HG02623 (cell line): ENCODE data around the gene ATAD2B.

ENCODE experiments used
- ATAC-seq: cut with Tn5 transposase; IDR thresholded peaks from one replicate; pipeline ENCODE4 v1.9.1; 2021; ENCODE audit warnings: moderate library complexity; ENCODE audit not compliant: unreplicated experiment

Gene ATAD2B

DNA sequence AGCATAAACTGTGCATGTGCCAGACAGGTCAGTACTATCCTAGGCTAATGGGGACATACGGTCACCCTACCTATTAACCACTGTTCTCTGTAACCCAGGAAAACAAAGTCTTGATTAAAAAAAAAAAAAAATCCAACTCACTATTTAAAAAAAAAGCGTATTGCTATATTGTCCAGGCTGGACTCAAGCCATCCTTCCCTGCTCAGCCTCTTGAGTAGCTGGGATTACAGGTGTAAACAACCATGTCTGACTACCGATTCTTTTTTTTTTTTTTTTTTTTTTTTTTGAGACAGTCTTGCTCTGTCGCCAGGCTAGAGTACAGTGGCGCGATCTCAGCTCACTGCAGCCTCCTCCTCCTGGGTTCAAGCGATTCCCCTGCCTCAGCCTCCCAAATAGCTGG is 11.6 kb downstream of the ATAD2B start:
- ATAC-seq = no peak

DNA sequence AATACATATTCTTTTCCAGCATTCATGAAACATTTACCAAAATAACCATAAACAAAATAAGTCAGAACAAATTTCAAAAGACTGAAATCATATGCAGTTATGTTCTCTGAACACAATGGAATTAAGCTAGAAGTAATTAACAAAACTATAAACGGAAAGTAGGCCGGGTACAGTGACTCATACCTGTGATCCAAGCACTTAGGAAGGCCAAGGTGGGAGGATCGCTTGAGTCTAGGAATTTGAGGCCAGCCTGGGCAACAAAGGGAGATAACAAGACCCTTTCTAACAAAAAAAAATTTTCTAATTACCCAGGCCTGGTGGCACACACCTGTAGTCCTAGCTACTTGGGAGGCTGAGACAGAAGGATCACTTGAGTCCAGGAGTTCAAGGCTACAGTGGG is 14.9 kb downstream of the ATAD2B start:
- no peak for ATAC-seq

DNA sequence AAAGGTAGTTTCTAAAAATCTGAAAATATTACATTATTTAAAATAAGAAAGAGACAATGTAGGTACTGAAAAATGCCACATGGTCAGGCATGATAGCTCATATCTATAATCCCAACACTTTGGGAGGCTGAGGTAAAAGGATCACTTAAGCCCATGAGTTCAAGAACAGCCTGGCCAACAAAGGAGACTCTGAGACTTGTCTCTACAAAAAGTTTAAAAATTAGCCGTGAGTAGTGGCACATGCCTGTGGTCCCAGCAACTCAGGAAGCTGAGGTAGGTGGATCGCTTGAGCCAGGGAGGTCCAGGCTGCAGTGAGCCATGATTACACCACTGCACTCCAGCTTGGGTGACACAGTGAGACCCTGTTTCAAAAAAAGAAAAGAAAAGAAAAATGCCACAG is 21.8 kb downstream of the ATAD2B start:
- no peak for ATAC-seq

DNA sequence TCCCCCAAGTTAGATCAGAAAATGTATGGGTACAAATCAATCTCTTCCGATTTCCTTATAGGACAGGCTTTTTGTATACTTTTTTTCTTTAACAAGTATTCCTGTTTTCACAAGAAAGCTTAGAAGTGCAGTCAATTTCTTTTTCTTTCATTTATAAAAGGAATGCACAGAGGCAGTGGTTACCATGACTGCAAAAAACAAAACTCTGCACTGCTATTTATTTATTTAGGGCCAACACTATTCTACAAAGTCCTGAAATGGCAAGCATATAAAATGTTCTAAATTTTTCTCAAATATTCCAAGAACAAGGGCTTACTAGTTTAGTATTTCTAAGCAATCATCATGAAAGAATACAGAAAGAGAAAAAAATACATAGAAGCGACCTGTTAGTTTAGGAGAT is 22.2 kb downstream of the ATAD2B start:
- no peak for ATAC-seq

DNA sequence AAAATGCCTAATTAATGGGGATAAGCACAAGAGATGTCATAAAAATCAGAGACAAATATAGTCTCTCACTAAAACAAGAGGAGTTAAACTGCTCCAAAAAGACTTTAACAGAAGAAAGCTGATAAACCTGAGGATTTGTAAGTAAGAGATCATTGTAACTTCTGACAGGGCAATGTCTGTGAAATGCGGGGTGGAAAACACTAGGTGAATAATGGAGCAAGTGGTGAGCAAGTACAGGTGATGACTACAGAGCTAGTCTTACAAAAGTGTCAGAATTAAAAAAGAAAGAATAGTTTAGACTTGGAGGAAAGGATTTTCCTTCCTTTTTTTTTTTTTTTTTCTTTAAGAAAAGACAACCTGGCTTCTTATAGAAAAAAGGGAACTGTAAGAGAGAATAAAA is 22.7 kb downstream of the ATAD2B start:
- no peak for ATAC-seq

DNA sequence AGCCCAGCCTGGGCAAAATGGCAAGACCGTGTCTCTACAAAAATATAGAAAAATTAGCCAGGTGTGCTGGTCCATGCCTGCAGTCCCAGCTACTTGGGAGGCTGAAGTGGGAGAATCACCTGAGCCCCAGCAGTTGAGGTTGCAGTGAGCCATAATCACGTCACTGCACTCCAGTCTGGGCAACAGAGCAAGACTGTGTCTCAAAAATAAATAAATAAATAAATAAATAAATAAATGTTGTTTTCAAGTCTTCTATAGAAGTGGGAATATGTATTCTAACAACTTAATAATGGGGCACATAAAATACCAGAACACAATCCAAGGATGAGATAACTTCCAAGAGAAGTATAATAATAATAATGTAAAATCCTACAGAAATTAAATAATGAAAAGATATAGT is 23.9 kb downstream of the ATAD2B start:
- no peak for ATAC-seq

DNA sequence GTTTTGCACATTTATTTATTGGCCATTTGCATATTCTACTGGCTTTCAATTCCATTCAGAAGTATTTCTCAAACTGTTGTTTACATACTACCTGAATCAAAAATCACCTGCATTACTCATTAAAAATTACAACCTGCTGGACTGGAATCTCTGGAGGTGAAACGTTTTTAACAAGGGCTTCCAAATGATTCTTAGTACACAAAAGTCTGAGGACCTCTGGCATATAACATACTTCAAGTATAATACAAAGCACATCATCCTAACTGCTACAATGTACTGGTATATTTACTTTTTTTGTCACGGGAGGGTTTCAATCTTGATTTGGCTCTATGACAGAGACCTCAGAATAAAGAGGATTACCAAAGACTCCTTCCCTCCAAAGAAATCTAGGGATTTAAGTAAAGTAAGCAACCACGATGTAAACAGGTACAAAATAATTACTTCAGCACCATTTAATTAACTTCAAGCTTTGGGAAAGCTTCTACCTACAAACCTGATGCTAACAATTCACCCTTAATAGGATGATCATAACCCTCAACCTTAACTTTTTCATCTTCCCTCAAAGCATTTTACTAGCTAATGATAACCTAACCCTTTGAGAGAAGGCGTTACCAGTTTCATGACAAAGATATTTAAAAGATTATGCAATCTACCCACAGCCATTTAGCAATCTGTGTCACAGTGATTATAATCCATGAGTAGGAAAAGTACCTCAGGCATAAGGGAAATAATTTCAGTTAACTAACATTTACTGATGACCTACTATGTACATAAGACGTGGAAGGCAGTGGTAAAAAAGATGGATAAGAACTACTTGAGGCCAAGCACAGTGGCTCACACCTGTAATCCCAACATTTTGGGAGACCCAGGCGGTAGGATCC is 24.7 kb downstream of the ATAD2B start:
- no peak for ATAC-seq

DNA sequence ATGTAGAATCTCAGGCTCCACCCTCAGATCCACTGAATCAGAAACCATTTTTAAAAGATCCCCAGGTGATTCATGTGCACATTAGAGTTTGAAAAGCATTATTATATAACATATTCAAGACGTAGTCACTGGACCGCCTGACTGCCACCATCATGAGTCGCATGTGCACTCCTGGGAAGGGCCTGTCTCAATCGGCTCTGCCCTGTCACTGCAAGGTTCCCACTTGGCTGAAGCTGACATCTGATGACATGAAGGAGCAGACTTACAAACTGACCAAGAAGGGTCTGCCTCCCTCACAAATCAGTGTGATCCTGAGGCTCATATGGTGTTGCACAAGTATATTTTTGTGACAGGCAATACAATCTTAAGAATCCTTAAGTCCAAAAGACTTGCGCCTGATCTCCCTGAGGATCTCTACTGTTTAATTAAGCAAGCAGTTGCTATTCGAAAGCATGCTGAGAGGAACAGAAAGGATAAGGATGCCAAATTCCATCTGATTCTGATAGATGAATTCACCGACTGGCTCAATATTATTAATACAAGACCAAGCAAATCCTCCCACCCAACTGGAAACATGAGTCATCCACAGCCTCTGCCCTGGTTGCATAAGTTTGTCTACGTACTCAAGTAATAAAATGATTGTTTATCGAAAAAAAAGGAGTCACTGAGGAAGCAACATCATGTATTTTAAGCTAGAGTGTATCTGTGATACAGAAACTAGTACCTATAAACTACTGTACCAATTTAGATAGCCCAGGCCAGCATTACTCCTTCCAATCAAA is 26.2 kb downstream of the ATAD2B start:
- no peak for ATAC-seq

DNA sequence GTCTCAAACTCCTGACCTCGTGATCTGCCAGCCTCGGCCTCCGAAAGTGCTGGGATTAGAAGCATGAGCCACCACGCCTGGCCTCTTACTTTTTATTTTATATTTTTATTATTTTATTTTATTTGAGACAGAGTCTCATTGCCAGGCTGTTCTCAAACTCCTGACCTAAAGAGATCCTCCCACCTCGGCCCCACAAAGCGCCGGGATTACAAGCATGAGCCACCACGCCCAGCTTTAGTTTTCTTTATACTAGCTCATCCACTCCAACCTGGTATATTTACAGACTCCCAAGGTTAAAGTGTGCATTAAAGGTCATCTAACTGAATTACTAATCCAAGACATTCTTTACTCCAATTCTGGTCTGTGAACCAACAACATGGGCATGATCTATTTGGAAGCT is 26.8 kb downstream of the ATAD2B start:
- ATAC-seq = no peak

DNA sequence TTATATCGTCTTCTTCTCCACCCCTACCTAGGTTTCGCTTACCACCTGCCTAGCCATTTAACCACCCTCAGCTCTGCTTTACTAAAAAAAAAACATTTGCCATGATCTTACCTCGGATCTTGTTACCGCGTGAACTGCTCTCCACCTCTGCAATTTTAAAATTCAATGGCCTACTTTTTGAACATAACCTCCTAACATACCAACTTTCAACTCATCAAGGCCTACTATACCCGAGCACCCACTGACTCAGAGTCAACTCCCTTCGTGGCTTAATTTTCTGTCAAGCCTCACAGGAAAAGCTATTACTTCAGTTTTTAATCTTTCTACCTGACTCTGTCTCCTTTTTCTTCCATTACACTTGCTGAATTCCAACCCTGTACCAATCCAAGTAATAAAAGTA is 55.7 kb downstream of the ATAD2B start:
- no peak for ATAC-seq

DNA sequence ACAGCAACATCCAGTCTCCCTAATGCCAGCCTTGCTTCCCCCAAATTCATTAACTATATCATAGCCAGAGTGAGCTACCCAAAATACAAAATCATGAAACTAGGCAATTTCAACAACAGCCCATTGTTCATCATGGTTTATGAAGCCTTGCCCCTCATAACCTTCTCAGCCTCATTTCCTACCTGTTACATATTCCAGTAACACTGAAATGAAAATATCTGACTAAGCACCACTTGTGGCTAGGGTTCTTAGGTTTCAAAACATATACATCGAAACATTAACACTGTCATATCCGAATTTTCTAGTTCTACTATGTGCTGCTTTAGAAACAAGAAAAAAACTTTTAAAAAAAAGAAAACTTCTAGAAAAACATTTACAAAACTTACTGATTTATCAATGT is 59.5 kb downstream of the ATAD2B start:
- no peak for ATAC-seq

DNA sequence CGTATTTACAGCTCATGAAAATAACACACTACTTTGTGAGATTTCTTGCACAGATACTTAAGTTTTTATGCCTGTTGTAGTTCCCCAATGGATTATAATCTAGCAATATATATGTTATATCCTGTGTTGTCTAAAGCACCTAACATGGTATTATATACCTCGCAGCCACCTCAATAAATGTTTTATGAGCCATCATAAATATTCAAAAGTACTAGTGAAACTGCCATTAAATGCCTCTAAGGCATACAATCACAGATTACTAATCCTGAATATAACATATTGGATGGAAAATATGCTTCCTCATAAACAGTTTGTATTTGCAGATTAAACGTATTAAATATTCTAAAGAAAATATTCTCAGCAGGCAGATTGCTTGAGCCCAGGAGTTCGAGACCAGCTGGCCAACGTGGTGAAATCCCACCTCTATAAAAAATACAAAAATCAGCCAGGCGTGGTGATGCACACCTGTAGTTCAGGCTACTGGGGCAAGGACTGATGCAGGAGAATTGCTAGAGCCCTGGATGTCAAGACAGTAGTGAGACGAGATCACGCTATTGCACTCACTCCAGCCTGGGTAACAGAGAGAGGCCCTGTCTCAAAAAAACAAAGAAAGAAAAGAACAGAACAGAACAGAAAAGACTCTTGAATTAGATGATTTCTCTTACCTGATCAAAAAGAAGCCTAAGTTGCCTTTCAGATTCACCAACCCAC is 64.1 kb downstream of the ATAD2B start:
- no peak for ATAC-seq

DNA sequence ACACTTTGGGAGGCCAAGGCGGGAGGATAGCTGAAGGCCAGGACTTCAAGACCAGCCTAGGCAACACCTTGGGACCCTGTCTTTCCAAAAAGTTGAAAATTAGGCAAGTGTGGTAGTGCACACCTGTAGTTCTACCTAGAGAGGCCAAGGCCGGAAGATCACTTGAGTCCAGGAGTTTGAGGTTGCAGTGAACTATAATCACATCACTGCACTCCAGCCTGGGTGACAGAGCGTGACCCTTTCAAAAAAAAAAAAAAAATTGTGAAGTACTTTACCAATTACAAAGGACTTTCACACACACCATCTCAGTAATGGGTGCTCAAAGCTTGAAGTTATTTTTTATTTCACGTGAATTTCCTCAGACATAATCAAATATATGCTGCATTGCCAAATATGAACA is 65.0 kb downstream of the ATAD2B start:
- ATAC-seq = no peak

DNA sequence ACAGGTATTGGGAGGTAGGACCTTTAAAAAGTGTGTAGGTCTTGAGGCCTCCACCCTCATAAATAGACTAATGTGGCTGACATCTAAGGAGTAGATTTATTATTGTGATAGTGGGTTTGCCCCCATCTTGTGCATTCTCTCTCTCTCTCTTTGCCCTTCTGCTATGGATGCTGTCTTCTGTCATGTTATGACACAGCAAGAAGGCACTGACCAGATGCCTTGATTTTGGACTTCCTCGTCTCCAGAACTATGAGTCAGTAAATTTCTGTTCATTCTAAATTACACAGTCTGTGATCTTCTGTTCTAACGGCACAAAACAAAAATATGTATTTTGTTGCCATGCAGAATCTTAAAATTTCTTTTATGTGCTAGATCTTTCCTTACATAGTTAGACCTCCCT is 66.9 kb downstream of the ATAD2B start:
- ATAC-seq = no peak

DNA sequence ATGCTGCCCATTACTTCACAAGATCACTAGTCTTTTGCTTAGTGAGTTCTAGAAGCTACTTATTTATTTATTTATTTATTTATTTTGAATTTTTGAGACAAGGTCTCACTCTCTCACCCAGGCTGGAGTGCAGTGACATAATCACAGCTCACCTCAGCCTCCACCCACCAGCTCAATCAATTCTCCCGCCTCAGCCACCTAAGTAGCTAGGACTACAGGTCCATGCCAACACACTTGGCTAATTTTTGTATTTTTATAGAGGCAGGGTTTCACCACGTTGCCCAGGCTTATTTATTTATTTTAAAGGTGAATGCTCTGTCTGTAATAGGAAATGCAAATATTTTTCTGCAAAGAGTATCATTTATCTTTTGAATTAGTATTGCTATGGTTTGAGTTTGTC is 67.7 kb downstream of the ATAD2B start:
- no peak for ATAC-seq

DNA sequence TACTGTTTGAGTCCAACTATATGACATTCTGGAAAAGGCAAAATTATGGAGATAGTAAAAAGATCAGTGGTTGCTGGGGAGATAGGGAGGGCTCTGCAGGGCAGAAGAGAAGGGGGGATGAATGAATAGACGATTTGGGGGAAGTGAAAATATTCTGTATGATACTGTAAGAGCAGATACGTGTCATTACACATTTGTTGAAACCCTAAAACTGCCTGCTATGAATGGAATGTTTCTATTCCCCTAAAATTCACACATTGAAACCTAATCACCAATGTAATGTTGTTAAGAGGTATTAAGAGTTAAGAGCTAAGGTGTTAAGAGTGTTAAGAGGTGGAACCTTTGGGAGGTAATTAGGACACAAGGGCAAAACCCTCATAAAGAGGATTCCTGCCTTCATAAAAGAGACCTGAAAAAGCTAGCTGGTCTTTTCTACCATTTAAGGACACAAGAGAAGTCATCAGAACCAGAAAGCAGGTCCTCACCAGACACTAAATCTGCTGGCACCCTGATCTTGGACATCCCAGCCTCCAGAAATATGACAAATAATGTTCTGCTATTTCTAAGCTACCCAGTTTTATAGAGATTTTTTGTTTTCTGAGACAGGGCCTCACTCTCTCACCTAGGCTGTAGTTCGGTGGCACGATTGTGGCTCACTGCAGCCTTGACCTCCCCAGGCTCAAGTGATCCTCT is 76.2 kb downstream of the ATAD2B start:
- peak; percentile 71 for ATAC-seq

DNA sequence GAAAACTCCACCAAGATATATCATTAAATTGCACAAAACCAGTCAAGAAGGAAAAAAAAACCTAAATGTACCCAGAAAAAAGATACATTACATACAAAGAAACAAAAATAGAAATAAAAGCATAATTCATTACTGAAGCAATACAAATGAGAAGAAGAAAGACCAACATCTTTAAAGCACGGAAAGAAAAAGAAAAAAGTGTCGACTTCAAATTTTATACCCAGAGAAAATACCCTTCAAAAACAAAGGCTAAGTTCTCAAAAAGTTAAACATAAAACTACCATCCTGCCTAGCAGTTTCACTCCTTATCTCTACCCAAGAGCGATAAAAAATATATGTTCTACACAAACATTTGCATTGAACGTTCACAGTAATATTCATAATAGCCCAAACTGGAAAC is 82.0 kb downstream of the ATAD2B start:
- no peak for ATAC-seq

DNA sequence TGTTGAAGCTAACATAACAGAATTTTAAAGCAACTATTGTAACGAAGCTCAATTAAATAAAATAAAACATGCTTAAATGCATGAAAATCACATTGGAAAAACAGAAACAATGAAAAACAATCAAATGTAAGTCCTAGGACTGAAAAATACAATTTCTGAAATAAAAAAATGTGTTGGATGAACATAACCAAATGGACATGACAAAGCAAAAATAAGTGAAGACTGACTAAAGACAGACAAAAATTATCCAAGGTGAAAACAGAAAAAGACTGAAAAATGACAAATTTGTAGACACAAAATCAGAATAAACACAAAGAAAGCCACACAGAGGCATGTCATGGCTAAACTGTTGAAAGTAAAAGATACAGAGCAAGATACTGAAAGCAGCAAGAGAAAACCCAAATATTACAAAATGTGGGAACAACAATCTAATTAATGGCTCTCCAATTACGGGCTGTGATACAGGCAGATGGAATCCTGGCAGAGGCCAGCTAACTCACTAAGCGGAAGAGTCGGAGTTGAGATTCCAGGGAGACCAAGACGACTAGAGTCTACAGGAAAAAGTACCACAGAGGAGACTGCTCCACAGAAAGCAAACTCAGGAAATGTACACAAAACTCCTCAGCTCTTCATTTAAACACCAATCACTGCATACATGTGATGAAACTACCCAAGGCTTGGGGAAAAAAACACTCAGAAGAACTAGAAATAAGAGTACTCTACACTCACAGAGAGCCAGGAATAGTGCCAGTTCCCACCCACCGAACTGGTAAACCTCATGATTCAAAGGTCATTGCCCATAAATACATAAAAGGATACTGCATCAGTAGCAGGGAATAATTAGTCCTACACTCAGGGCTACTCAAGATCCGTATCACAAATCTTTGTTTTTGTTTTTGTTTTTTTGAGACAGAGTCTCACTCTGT is 83.6 kb downstream of the ATAD2B start:
- no peak for ATAC-seq

DNA sequence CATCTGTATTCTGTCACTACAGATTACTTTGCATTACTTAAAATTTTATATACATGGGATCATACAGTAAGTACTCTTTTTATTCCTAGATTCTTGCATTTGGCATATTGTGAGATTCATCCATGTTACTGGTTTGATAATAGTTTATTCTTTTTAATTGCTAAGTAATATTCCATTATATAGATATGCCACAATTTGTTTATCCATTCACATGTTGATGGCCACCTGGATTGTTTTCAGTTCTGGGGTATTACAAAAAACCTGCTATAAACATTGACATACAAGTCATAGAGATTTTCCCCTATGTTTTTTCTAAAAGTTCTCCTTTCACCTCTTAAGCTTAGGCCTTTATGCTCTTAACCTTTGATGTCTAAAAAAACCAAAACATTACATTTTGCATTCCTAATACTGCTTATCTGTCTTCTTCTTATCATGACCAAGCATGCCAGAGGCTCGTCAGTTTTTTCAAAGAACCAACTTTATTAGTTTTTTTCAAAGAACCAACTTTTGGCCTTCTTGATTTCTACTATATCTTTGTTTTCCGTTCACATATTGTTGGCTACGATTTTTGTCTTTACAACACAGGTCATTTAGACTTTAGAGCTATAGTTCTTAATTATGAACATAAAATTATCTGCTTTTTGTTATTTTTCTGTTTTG is 86.9 kb downstream of the ATAD2B start:
- no peak for ATAC-seq

DNA sequence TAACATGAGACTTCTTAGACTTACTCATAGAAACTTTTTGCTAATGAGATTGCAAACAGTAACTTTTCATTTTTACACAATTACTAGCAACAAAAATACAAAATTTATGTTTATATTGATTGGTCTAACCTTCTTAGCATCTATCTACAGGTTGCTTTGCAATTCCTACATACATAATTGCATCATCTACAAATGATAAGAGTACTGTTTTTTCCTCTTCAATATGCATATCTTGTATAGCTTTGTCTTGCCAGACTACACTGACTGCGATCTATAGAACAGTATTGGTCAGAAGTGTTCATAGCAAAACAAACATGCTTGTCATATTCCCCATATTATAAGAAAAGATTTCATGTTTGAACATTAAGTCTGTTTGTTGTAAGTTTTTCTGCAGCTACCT is 87.9 kb downstream of the ATAD2B start:
- no peak for ATAC-seq
